Keratinocyte (primary cell): ENCODE measurements around the gene PLPP3.

Experiments
- CTCF ChIP-seq, 3 experiments: IDR thresholded peaks in 1 of 3; conservative IDR thresholded peaks in 1 of 3; optimal IDR thresholded peaks in 1 of 3; 2 replicates in 2 of 3; 3 replicates in 1 of 3; pipeline versions ENCODE3 to v1.5.1; 2011; ENCODE audit warnings: low read length in 3 of 3, mild to moderate bottlenecking in 3 of 3, moderate library complexity in 2 of 3, control low read depth in 1 of 3, inconsistent platforms in 1 of 3; ENCODE audit not compliant: insufficient read depth in 2 of 3; ENCODE audit errors: extremely low read depth in 1 of 3
- EZH2 ChIP-seq: IDR thresholded peaks from one replicate; pipeline ENCODE4 v1.6.1; 2012; ENCODE audit warnings: inconsistent platforms, mild to moderate bottlenecking, low read length, moderate library complexity

- TF ChIP-seq CTCF (optimal IDR thresholded peaks at IDR 0.05 in 1 of 3, IDR thresholded peaks at IDR 0.05 in 1 of 3, conservative IDR thresholded peaks at IDR 0.05 in 1 of 3; ENCODE audit: extremely low read depth in 1 of 3, insufficient read depth in 2 of 3, low read length in 3 of 3) = no peak
- no peak for TF ChIP-seq EZH2
Observed at GRCh38 chr1:56515898-56516538, 63.3 kb downstream of the PLPP3 start.
